IPS-NIHi7 (cell line): ENCODE results near the gene ST7.
"Not testable (repeated sequence)": the region's sequence is repeated elsewhere in the genome, so short reads cannot be mapped to it uniquely, and the experiment has no call there.

Experiments
- DNase-seq: peaks from one replicate; pipeline ENCODE4 v3.0.0; 2012; ENCODE audit warnings: mixed read lengths; ENCODE audit errors: extremely low spot score

Gene ST7

GRCh38 chr7:117025891-117026290 is 72.6 kb downstream of the ST7 start:
- no peak for DNase-seq

GRCh38 chr7:117030346-117030745 is 77.0 kb downstream of the ST7 start:
- DNase-seq: not testable (repeated sequence)

GRCh38 chr7:117030793-117031192 is 77.5 kb downstream of the ST7 start:
- not testable (repeated sequence) for DNase-seq

- no peak for DNase-seq
Measured at GRCh38 chr7:117032810-117033209, 79.5 kb downstream of the ST7 start.

GRCh38 chr7:117034851-117035464 is 81.7 kb downstream of the ST7 start:
- no peak for DNase-seq

- no peak for DNase-seq
Measured at GRCh38 chr7:117035465-117035862, 82.2 kb downstream of the ST7 start.

GRCh38 chr7:117036053-117036669 is 82.9 kb downstream of the ST7 start:
- DNase-seq: no peak

- DNase-seq: no peak
Measured at GRCh38 chr7:117036836-117037235, 83.5 kb downstream of the ST7 start.

- no peak for DNase-seq
Measured at GRCh38 chr7:117038408-117038807, 85.1 kb downstream of the ST7 start.

- no peak for DNase-seq
Measured at GRCh38 chr7:117041007-117041406, 87.7 kb downstream of the ST7 start.

GRCh38 chr7:117041822-117042221 is 88.5 kb downstream of the ST7 start:
- DNase-seq: no peak

GRCh38 chr7:117043108-117043825 is 90.0 kb downstream of the ST7 start:
- DNase-seq: no peak

GRCh38 chr7:117044664-117045063 is 91.4 kb downstream of the ST7 start:
- DNase-seq: no peak

- no peak for DNase-seq
Measured at GRCh38 chr7:117045927-117046710, 92.8 kb downstream of the ST7 start.

GRCh38 chr7:117047496-117047895 is 94.2 kb downstream of the ST7 start:
- DNase-seq: no peak

GRCh38 chr7:117048114-117048866 is 95.0 kb downstream of the ST7 start:
- no peak for DNase-seq

GRCh38 chr7:117048882-117049281 is 95.6 kb downstream of the ST7 start:
- no peak for DNase-seq

- DNase-seq: no peak
Measured at GRCh38 chr7:117051808-117052207, 98.5 kb downstream of the ST7 start.

- DNase-seq: no peak
Measured at GRCh38 chr7:117053432-117053831, 100.1 kb downstream of the ST7 start.

- no peak for DNase-seq
Measured at GRCh38 chr7:117061751-117062150, 108.5 kb downstream of the ST7 start.

- no peak for DNase-seq
Measured at GRCh38 chr7:117062300-117062699, 109.0 kb downstream of the ST7 start.

GRCh38 chr7:117064688-117065087 is 111.4 kb downstream of the ST7 start:
- no peak for DNase-seq
